ENCODE results near the gene HUS1. TPM values are rescaled to one million over a fixed set of nuclear protein-coding genes. Genes with fewer than 3 reads are reported as not detected.

The HUS1 gene
- total and polyA plus RNA-seq, 2 of the 13 experiments (the other 11 are each of a cell fraction or from before 2014, with no cell fraction given), result 14.8 to 16.9 TPM

DNA sequence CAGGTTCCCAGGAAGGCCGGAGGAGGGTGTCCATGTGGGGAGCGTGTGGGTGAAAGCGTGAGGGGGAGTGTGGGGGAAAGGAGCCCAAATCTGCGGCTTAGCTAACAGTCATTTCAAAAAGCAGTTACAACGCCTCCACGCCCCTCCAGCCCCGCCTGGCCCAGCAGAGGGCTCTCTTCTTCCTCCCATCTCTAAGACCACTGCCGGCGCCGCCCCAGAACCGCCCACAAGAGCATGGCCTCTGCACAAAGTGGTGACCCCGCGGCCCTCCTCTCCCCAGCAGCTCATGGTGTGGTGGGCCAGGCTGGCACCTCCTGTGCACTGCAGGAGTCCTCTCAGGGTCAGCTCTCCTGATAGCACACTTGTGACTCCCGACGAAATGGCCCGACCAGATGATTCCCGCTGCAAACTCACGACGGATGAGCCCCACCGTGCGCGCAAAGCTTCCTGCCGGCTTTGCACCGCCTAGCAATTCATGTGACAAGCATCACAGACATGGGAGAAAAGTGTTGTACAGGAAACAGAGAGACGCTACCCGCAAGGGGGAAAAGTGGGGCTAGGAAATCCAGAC is 12.4 kb upstream of the HUS1 start (continued):
- TF ChIP-seq HNF1B (CRISPR knock-in tag; IDR thresholded peaks at IDR 0.05) (peak; percentile 60; the same call in 1 of the 2 replicates), NR2F1 (CRISPR knock-in tag; IDR thresholded peaks at IDR 0.05) (peak in 1 of 2 experiments; percentile 44; a peak in 1 of 4 replicates), ELF3 (CRISPR knock-in tag; IDR thresholded peaks at IDR 0.05) (peak; percentile 37; the same call in 1 of the 2 replicates), ZNF251 (CRISPR knock-in tag; IDR thresholded peaks at IDR 0.05) (no peak), ZNF292 (CRISPR knock-in tag; IDR thresholded peaks at IDR 0.05; ENCODE audit: borderline replicate concordance, low read depth) (peak; percentile 89), DMTF1 (CRISPR knock-in tag; IDR thresholded peaks at IDR 0.05) (no peak), ZNF878 (CRISPR knock-in tag; IDR thresholded peaks at IDR 0.05) (no peak), SMAD9 (CRISPR knock-in tag; IDR thresholded peaks at IDR 0.05) (no peak), ZNF772 (CRISPR knock-in tag; IDR thresholded peaks at IDR 0.05) (peak; percentile 63; the same call in 1 of the 2 replicates), ZMYM3 (CRISPR knock-in tag; IDR thresholded peaks at IDR 0.05) (no peak; the same call in 1 of the 2 replicates)
- TF ChIP-seq, protein P1, sequence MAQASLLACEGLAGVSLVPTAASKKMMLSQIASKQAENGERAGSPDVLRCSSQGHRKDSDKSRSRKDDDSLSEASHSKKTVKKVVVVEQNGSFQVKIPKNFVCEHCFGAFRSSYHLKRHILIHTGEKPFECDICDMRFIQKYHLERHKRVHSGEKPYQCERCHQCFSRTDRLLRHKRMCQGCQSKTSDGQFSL (CRISPR knock-in tag; IDR thresholded peaks at IDR 0.05), result no peak
- TF ChIP-seq, protein P2, sequence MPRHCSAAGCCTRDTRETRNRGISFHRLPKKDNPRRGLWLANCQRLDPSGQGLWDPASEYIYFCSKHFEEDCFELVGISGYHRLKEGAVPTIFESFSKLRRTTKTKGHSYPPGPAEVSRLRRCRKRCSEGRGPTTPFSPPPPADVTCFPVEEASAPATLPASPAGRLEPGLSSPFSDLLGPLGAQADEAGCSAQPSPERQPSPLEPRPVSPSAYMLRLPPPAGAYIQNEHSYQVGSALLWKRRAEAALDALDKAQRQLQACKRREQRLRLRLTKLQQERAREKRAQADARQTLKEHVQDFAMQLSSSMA (CRISPR knock-in tag; IDR thresholded peaks at IDR 0.05), result no peak
- TF ChIP-seq, protein P3, sequence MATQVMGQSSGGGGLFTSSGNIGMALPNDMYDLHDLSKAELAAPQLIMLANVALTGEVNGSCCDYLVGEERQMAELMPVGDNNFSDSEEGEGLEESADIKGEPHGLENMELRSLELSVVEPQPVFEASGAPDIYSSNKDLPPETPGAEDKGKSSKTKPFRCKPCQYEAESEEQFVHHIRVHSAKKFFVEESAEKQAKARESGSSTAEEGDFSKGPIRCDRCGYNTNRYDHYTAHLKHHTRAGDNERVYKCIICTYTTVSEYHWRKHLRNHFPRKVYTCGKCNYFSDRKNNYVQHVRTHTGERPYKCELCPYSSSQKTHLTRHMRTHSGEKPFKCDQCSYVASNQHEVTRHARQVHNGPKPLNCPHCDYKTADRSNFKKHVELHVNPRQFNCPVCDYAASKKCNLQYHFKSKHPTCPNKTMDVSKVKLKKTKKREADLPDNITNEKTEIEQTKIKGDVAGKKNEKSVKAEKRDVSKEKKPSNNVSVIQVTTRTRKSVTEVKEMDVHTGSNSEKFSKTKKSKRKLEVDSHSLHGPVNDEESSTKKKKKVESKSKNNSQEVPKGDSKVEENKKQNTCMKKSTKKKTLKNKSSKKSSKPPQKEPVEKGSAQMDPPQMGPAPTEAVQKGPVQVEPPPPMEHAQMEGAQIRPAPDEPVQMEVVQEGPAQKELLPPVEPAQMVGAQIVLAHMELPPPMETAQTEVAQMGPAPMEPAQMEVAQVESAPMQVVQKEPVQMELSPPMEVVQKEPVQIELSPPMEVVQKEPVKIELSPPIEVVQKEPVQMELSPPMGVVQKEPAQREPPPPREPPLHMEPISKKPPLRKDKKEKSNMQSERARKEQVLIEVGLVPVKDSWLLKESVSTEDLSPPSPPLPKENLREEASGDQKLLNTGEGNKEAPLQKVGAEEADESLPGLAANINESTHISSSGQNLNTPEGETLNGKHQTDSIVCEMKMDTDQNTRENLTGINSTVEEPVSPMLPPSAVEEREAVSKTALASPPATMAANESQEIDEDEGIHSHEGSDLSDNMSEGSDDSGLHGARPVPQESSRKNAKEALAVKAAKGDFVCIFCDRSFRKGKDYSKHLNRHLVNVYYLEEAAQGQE (IDR thresholded peaks at IDR 0.05; ENCODE audit: borderline replicate concordance in 1 of 2, low read depth in 1 of 2, low read length in 2 of 2), result no peak
- TF ChIP-seq, protein P4, sequence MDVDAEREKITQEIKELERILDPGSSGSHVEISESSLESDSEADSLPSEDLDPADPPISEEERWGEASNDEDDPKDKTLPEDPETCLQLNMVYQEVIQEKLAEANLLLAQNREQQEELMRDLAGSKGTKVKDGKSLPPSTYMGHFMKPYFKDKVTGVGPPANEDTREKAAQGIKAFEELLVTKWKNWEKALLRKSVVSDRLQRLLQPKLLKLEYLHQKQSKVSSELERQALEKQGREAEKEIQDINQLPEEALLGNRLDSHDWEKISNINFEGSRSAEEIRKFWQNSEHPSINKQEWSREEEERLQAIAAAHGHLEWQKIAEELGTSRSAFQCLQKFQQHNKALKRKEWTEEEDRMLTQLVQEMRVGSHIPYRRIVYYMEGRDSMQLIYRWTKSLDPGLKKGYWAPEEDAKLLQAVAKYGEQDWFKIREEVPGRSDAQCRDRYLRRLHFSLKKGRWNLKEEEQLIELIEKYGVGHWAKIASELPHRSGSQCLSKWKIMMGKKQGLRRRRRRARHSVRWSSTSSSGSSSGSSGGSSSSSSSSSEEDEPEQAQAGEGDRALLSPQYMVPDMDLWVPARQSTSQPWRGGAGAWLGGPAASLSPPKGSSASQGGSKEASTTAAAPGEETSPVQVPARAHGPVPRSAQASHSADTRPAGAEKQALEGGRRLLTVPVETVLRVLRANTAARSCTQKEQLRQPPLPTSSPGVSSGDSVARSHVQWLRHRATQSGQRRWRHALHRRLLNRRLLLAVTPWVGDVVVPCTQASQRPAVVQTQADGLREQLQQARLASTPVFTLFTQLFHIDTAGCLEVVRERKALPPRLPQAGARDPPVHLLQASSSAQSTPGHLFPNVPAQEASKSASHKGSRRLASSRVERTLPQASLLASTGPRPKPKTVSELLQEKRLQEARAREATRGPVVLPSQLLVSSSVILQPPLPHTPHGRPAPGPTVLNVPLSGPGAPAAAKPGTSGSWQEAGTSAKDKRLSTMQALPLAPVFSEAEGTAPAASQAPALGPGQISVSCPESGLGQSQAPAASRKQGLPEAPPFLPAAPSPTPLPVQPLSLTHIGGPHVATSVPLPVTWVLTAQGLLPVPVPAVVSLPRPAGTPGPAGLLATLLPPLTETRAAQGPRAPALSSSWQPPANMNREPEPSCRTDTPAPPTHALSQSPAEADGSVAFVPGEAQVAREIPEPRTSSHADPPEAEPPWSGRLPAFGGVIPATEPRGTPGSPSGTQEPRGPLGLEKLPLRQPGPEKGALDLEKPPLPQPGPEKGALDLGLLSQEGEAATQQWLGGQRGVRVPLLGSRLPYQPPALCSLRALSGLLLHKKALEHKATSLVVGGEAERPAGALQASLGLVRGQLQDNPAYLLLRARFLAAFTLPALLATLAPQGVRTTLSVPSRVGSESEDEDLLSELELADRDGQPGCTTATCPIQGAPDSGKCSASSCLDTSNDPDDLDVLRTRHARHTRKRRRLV (CRISPR knock-in tag; IDR thresholded peaks at IDR 0.05), result no peak
